Memory B cell (primary cell): ENCODE results near the gene ZNF552.
A peak's percentile ranks its signal among the peaks of the same experiment; 100 is the strongest.
"Not testable (repeated sequence)": the region's sequence is repeated elsewhere in the genome, so short reads cannot be mapped to it uniquely, and the experiment has no call there.

Experiments
- ATAC-seq: fragments of 150-1000 bp; cut with Tn5 transposase; 2 replicates; pipeline ENCODE4 v1.10.0; 2021; ENCODE audit warnings: low read depth, mild to moderate bottlenecking, moderate library complexity
- DNase-seq, 2 donors: peaks; one replicate each; pipeline ENCODE4 v3.0.0; 2022; ENCODE audit warnings: low spot score in 2 of 2
- H3K27ac Mint-ChIP-seq: one replicate; pipeline ENCODE4 v1.8.0; 2022; ENCODE audit warnings: mild to moderate bottlenecking, moderate library complexity, mixed read lengths
- H3K27me3 Mint-ChIP-seq: one replicate; pipeline ENCODE4 v1.8.0; 2022; ENCODE audit warnings: mixed read lengths
- H3K36me3 Mint-ChIP-seq: one replicate; pipeline ENCODE4 v1.8.0; 2022; ENCODE audit warnings: mild to moderate bottlenecking, mixed read lengths
- H3K4me1 Mint-ChIP-seq: one replicate; pipeline ENCODE4 v1.8.0; 2022; ENCODE audit warnings: mixed read lengths
- H3K4me3 Mint-ChIP-seq: one replicate; pipeline ENCODE4 v1.8.0; 2022; ENCODE audit warnings: mild to moderate bottlenecking, moderate library complexity, mixed read lengths
- H3K9me3 Mint-ChIP-seq: one replicate; pipeline ENCODE4 v1.8.0; 2022; ENCODE audit warnings: mixed read lengths

The ZNF552 gene

DNA sequence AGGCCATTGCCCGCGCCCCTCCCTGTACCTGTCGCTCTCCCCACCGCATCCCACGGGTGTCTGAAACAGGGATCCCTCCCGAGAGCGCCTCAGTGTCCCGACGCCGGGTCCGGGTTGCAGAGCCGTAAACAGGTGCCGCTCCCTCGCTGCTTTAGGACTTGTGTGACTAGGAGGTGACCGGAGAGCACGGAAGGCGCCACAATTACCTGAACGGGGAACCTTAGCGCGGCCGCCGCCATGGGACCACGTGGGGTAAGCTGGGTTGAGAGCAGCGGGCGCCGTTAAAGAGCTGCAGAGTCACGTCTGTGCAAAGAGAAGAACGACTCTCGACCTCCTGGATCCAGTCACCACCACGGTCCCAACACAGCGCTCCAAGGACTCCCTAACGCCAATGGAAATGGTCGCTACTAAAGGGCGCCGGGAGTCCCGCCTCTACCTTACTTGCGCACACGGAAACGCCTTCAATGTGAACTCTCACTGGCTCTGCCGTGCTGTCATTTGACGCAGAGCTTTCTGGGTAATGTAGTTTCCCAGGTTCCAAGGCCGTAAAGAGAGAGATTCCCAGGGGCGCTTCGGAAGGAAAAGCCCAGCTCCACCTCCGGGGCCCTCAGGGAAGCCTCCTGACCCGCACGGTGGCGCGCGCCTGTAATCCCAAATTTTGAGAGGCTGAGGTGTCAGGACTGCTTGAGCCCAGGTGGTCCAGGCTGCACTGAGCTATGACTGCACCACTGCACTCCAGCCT, at the start of gene ZNF552:
ZNF552 (minus strand) TSS at position 409 of the 742 bp plus-strand sequence; CDS start at position 239, 170 bp downstream.
- H3K4me3 Mint-ChIP-seq: peak within 1 kb of the TSS; percentile 97
- H3K36me3 Mint-ChIP-seq: peaks cover 6% of the 10 kb centered on the region
- DNase-seq (peak; percentile 55 to 59), ATAC-seq (peak; percentile 81)
- H3K27me3 Mint-ChIP-seq: no peaks in the 10 kb centered on the region
- H3K9me3 Mint-ChIP-seq: no peaks in the 10 kb centered on the region
- peaks cover 33% of the 10 kb centered on the region for H3K4me1 Mint-ChIP-seq
- H3K27ac Mint-ChIP-seq: peak within 1 kb of the TSS; percentile 96

DNA sequence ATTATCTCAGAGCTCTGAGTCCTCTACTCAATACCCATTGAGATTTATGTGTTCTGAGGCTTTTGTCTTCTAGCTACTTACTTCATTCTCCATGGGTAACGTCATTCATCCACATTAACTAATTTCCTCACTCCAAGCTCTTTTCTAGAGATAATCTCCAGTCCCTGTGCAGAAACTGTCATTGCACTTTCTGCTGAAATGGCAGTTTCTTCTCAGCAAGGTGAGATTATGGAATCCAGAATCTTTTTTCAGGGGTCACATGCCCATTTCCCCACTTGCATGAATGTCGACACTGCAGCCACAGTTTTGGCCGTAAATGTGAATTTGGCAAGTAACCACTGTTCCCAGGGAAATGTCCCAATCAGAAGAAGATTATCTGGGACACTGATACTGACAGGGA, 47.6 kb upstream of the ZNF552 start:
- H3K27me3 Mint-ChIP-seq, H3K9me3 Mint-ChIP-seq, H3K4me3 Mint-ChIP-seq, DNase-seq, H3K4me1 Mint-ChIP-seq, ATAC-seq, H3K27ac Mint-ChIP-seq: not testable (repeated sequence)
- peaks cover 52% of the 10 kb centered on the region for H3K36me3 Mint-ChIP-seq

GRCh38 chr19:57854117-57854516, 39.4 kb upstream of the ZNF552 start:
- peaks cover 34% of the 10 kb centered on the region for H3K36me3 Mint-ChIP-seq
- not testable (repeated sequence) for H3K9me3 Mint-ChIP-seq, H3K27me3 Mint-ChIP-seq, ATAC-seq, DNase-seq, H3K27ac Mint-ChIP-seq, H3K4me3 Mint-ChIP-seq
- peaks cover 28% of the 10 kb centered on the region for H3K4me1 Mint-ChIP-seq

GRCh38 chr19:57851812-57852603, 37.3 kb upstream of the ZNF552 start:
- not testable (repeated sequence) for H3K27ac Mint-ChIP-seq, ATAC-seq
- H3K4me1 Mint-ChIP-seq: peaks cover 27% of the 10 kb centered on the region

GRCh38 chr19:57850553-57851017, 35.9 kb upstream of the ZNF552 start:
- H3K9me3 Mint-ChIP-seq: peaks cover 1% of the 10 kb centered on the region
- H3K27ac Mint-ChIP-seq: peak overlapping the region; percentile 97
- DNase-seq (no peak), ATAC-seq (no peak)
- H3K36me3 Mint-ChIP-seq: peaks cover 13% of the 10 kb centered on the region
- H3K4me3 Mint-ChIP-seq: peak overlapping the region; percentile 97
- no peaks in the 10 kb centered on the region for H3K27me3 Mint-ChIP-seq
- H3K4me1 Mint-ChIP-seq: peaks cover 22% of the 10 kb centered on the region

More at GRCh38 chr19:57851812-57852603, 37.3 kb upstream of the ZNF552 start:
- not testable (repeated sequence) for H3K4me3 Mint-ChIP-seq, DNase-seq, H3K27me3 Mint-ChIP-seq, H3K9me3 Mint-ChIP-seq
- peaks cover 20% of the 10 kb centered on the region for H3K36me3 Mint-ChIP-seq

DNA sequence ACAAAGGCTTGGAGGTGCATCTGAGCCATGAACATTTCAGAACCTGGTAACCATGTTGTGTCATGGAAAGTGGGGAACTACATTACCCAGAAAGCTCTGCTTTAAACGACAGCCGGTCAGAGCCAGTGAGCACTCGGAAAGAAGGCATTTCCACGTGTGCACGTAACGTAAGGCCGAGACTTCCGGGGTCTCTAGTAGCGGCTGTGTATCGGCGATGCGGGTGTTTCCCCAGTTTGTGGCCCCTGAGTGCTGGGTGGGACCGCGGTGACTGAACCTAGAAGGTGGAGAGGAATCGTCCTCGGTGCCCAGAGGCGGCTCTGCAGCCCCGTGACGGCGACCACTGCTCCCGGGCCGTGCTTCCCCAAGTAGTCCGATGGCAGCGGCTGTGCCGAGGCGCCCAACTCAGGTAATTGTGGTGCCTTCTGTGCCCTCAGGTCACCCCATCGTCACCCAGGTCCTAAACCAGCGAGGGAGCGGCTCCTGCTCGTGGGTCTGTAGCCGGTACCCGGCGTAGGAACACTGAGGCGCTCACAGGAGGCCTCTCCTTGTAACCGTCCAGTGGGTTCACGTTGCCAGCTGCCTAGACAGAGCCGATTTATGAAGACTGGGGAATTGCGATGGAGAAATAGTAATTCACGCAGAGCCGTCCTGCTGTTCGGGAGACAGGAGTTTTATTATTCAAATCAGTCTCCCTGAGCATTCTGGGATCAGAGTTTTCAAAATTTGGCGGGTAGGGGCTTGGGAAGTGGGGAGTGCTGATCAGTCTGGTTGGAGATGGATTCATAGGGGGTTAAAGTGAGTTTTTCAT, 35.2 kb upstream of the ZNF552 start, which contains the start of gene ZNF587:
ZNF587 (plus strand) TSS at position 194 of the 808 bp plus-strand sequence; CDS start at position 374, 180 bp downstream.
- Mint-ChIP-seq H3K36me3 (peaks cover 12% of the 10 kb centered on the region), H3K27ac (peak within 1 kb of the TSS; percentile 97), H3K4me1 (peaks cover 22% of the 10 kb centered on the region), H3K4me3 (peak within 1 kb of the TSS; percentile 97)
- H3K9me3 Mint-ChIP-seq, H3K27me3 Mint-ChIP-seq: not testable (repeated sequence)
- ATAC-seq: peak; percentile 97
- DNase-seq: peak; percentile 72

DNA sequence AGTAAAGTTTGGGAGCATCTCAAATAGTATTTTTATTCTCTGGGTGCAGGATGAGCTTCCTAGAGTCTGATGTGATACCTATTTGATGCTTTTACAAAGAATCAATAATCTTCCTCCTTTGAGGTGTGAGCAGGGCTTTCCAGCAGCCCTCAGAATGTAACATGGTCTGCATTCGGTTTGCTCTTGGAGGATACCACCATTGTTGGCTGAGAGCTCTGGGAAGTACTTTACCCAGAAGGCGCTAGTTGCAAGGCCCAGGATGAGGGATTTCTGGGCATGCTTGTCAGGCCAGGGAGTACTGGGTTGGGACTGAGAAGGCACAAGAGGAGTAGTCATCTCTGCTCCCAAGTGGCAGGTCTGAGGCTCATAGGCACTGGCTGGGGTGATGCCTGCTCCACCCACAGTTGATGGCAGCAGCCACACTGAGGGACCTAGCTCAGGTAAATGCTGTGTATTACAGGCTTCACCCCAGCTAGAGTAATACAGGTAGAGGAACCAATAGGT, 34.5 kb upstream of the ZNF552 start:
- ATAC-seq, H3K27me3 Mint-ChIP-seq, DNase-seq, H3K9me3 Mint-ChIP-seq: not testable (repeated sequence)
- peaks cover 12% of the 10 kb centered on the region for H3K36me3 Mint-ChIP-seq
- peaks cover 22% of the 10 kb centered on the region for H3K4me1 Mint-ChIP-seq
- H3K27ac Mint-ChIP-seq: peak overlapping the region; percentile 97
- H3K4me3 Mint-ChIP-seq: peak overlapping the region; percentile 97

DNA sequence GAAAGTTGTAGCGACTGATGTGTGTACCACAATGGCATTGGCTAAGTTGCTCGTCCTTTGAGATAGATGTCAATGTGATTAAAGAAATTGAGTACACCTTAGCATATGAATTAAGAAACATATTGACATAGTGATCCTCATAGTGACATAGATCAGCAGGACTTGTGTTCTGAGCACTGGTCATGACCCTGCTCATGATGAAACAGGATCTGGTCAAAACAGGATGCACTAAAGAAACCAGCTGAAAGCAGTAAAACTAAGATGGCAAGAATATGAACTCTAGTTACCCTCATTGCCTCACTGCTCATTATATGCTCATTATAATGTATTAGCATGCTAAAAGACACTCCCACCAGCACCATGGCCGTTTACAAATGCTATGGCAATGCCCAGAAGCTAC, 32.5 kb upstream of the ZNF552 start:
- H3K36me3 Mint-ChIP-seq, H3K9me3 Mint-ChIP-seq, H3K4me3 Mint-ChIP-seq, DNase-seq, H3K27me3 Mint-ChIP-seq, H3K27ac Mint-ChIP-seq, ATAC-seq: not testable (repeated sequence)
- peaks cover 16% of the 10 kb centered on the region for H3K4me1 Mint-ChIP-seq

- no peak overlapping the region for H3K27ac Mint-ChIP-seq
- H3K4me1 Mint-ChIP-seq: peaks cover 2% of the 10 kb centered on the region
- no peaks in the 10 kb centered on the region for H3K9me3 Mint-ChIP-seq
- H3K36me3 Mint-ChIP-seq: peaks cover 11% of the 10 kb centered on the region
- no peak overlapping the region for H3K4me3 Mint-ChIP-seq
- ATAC-seq (no peak), DNase-seq (no peak)
- H3K27me3 Mint-ChIP-seq: no peaks in the 10 kb centered on the region
These were observed 26.5 kb upstream of the ZNF552 start for GRCh38 chr19:57841122-57841763.

DNA sequence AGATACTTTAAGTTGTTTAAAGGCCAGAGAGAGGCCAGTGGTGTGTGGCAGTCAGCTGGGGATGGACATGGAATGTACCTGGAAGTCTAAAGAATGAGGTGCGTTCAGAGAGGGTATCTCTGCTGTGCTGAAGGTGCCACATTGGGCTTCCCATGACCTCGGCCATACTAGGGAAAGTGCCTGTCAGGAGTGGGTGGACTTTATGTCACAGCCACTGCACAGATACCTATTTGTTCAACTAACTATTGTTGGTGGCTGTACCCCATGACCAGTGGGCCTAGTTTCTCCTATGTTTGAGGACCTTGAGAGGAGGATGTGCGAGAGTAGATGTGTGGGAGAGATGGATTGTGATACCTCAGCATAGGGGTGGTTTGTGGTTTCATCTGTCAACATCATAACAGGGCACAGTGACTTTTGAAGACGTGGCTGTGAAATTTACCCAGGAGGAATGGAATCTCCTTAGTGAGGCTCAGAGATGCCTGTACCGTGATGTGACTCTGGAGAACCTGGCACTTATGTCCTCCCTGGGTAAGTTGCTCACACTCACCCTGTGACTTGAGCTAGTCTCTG, 24.0 kb upstream of the ZNF552 start:
- ATAC-seq, DNase-seq, H3K4me1 Mint-ChIP-seq, H3K27me3 Mint-ChIP-seq, H3K9me3 Mint-ChIP-seq, H3K4me3 Mint-ChIP-seq: not testable (repeated sequence)
- Mint-ChIP-seq H3K27ac (peak overlapping the region; percentile 78), H3K36me3 (peaks cover 11% of the 10 kb centered on the region)

DNA sequence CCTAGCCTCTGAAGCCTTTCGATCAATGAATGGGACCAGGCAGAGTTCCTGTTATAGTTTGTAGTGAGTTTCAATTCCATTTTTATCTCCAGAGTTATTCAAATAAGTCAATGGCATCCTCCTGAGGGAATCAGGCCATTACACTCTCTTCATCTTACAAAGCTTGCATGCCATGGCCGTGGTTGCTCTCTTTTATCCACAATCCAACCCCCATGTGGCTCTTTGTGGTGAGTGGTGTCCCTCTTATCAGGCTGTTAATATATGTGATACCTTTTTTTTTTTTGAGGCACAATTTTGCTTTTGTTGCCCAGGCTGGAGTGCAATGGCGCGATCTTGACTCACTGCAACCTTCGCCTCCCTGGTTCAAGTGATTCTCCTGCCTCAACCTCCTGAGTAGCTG, 22.3 kb upstream of the ZNF552 start:
- H3K36me3 Mint-ChIP-seq: peaks cover 11% of the 10 kb centered on the region
- not testable (repeated sequence) for H3K4me3 Mint-ChIP-seq, ATAC-seq, DNase-seq, H3K27me3 Mint-ChIP-seq, H3K9me3 Mint-ChIP-seq, H3K27ac Mint-ChIP-seq, H3K4me1 Mint-ChIP-seq

DNA sequence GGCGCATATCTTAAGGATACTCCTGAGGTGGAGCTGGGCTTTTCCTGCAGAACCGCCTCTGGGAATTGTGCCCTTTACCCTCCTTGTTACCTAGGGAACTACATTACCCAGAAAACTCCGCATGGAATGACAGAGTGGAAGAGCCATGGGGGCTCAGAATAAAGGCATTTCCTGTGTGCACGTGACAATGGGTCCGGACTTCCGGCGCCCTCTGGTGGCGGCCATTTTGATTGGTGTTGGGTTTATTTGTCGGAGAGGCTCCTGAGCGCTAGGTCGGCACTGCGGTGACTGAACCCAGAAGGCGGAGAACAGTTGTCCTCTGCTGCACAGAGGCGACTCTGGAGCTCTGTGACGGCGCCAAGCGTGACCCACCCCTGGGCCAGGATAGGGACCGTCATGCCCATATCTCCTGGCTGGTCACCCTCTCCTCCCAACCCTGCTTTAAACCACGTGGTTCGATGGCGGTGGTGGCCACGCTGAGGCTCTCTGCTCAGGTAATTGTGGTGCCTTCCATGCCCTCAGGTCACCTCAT, 15.4 kb upstream of the ZNF552 start, which contains the start of gene ZNF587B:
ZNF587B (plus strand) TSS at position 229 of the 532 bp plus-strand sequence; CDS start at position 459, 230 bp downstream.
- ATAC-seq (no peak), DNase-seq (no peak)
- H3K27me3 Mint-ChIP-seq: no peaks in the 10 kb centered on the region
- no peaks in the 10 kb centered on the region for H3K9me3 Mint-ChIP-seq
- H3K36me3 Mint-ChIP-seq: peaks cover 17% of the 10 kb centered on the region
- H3K27ac Mint-ChIP-seq: no peak within 1 kb of the TSS
- H3K4me1 Mint-ChIP-seq: peaks cover 13% of the 10 kb centered on the region
- no peak within 1 kb of the TSS for H3K4me3 Mint-ChIP-seq
